NCI-H2029 treated with DMSO at 0.1 percent for 48 hours (cell line): ENCODE measurements around the gene EME2.

Experiments used
- DNase-seq: peaks from one replicate; lab custom pipeline; 2025; lab: John Stamatoyannopoulos, UW

The EME2 gene

GRCh38 chr16:1745181-1745899 is 27.3 kb upstream of the EME2 start:
- DNase-seq = no peak

- DNase-seq = no peak
Observed at GRCh38 chr16:1745900-1746692, 26.5 kb upstream of the EME2 start.

GRCh38 chr16:1746693-1747195 is 25.9 kb upstream of the EME2 start:
- no peak for DNase-seq

GRCh38 chr16:1747934-1748333 is 24.7 kb upstream of the EME2 start:
- DNase-seq = no peak

GRCh38 chr16:1749152-1750117 is 23.2 kb upstream of the EME2 start:
- no peak for DNase-seq

- no peak for DNase-seq
Observed at GRCh38 chr16:1751946-1752345, 20.7 kb upstream of the EME2 start.

- DNase-seq = no peak
Observed at GRCh38 chr16:1752853-1753252, 19.8 kb upstream of the EME2 start.

GRCh38 chr16:1754204-1754603 is 18.4 kb upstream of the EME2 start:
- no peak for DNase-seq

GRCh38 chr16:1757714-1758461 is 14.7 kb upstream of the EME2 start:
- DNase-seq = no peak

GRCh38 chr16:1758923-1759322 is 13.7 kb upstream of the EME2 start:
- no peak for DNase-seq

- DNase-seq = no peak
Observed at GRCh38 chr16:1759511-1759910, 13.1 kb upstream of the EME2 start.

GRCh38 chr16:1760911-1761310 is 11.7 kb upstream of the EME2 start:
- DNase-seq = no peak

- no peak for DNase-seq
Observed at GRCh38 chr16:1761751-1762150, 10.9 kb upstream of the EME2 start.

- no peak for DNase-seq
Observed at GRCh38 chr16:1762196-1762878, 10.3 kb upstream of the EME2 start.

GRCh38 chr16:1762879-1763520 is 9.6 kb upstream of the EME2 start:
- no peak for DNase-seq

GRCh38 chr16:1763521-1764511 is 8.8 kb upstream of the EME2 start:
- no peak for DNase-seq

GRCh38 chr16:1764971-1765370 is 7.6 kb upstream of the EME2 start:
- DNase-seq = no peak

- DNase-seq = no peak
Observed at GRCh38 chr16:1765826-1766225, 6.8 kb upstream of the EME2 start.

GRCh38 chr16:1766231-1766630 is 6.4 kb upstream of the EME2 start:
- no peak for DNase-seq
